SJCRH30 (cell line): ENCODE measurements around the gene GTF2A1. TPM values are rescaled to one million over a fixed set of nuclear protein-coding genes. Genes with fewer than 3 reads are reported as not detected.

Experiments
- DNase-seq, 2 experiments: peaks; one replicate each; pipeline ENCODE4 v3.0.0-alpha.2; 2015 to 2020
- H3K27ac ChIP-seq: fragments of 250-450 bp; sonication (Bioruptor Pico); 2 replicates; pipeline ENCODE4 v1.5.1; 2020; ENCODE audit warnings: mild to moderate bottlenecking, moderate library complexity
- H3K27me3 ChIP-seq: fragments of 250-450 bp; sonication (Bioruptor Pico); 2 replicates; pipeline ENCODE4 v1.5.1; 2020; ENCODE audit warnings: mild to moderate bottlenecking, moderate library complexity
- H3K36me3 ChIP-seq: fragments of 250-450 bp; sonication (Bioruptor Pico); 2 replicates; pipeline ENCODE4 v1.5.1; 2020; ENCODE audit warnings: mild to moderate bottlenecking, moderate library complexity
- H3K4me1 ChIP-seq: fragments of 250-450 bp; sonication (Bioruptor Pico); 2 replicates; pipeline ENCODE4 v1.5.1; 2020; ENCODE audit warnings: mild to moderate bottlenecking, moderate library complexity
- H3K4me3 ChIP-seq: fragments of 250-450 bp; sonication (Bioruptor Pico); 2 replicates; pipeline ENCODE4 v1.5.1; 2020; ENCODE audit warnings: mild to moderate bottlenecking, moderate library complexity
- H3K9me3 ChIP-seq: fragments of 250-450 bp; sonication (Bioruptor Pico); replicated peaks from 2 replicates; pipeline ENCODE4 v1.5.1; 2020; ENCODE audit warnings: mild to moderate bottlenecking, moderate library complexity
- total RNA-seq: library from RNA; depleted of rRNA; stranded (reverse); fragments of >200 nt; shearing (Covaris generic); gene quantifications from 2 replicates; pipeline ENCODE4 v1.2.3, GENCODE V29; 2014; rRNA removed

Gene GTF2A1
- 25.9 and 27.3 TPM in 2 replicates for total RNA-seq

DNA sequence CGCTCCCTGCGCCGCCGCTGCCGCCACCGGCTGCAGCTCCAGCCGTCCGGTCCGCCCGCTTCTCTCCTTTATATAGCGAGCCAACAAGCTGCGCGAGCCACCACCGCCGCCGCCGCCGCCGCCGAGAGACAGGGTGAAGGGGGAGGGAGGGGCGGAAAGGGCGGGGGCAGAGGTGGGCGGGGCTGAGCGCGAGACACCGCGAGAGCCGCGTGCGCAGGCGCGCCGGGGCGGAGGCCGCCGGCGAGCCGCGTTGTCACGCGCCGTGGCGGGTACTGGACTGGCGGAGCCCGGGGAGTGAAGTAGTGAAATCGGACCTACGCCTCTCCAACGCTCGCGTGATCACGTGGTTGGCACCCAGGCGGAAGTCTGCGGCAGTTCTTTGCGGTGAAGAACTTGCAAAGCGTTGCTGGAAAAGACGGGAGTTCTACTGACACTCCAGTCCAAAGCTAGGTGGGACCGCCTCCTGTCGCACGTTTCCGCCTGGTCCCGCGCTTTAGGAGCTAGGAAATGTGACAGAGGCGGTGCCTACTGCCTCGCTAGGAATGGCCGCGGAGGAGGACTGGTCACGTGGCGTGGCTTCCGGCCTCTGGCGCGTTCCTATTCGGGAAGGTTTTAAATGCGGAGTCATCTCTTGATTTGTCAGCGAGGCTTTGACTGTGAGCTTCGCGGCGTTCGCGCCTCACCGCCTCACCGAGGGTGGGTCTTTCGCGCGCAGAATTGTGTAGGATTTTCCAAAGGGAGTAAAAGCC is at the start of gene GTF2A1:
Gene GTF2A1, minus strand, starts transcription at position 130 of the 749 bp plus-strand sequence. CDS start 441 bp downstream, outside the sequence.
- Histone ChIP-seq H3K9me3 (no peaks in the 10 kb centered on the region), H3K27me3 (no peaks in the 10 kb centered on the region), H3K4me1 (peaks cover 15% of the 10 kb centered on the region), H3K27ac (peak within 1 kb of the TSS; percentile 100), H3K36me3 (peaks cover 2% of the 10 kb centered on the region), H3K4me3 (peak within 1 kb of the TSS; percentile 93)
- peak; percentile 94 for DNase-seq

DNA sequence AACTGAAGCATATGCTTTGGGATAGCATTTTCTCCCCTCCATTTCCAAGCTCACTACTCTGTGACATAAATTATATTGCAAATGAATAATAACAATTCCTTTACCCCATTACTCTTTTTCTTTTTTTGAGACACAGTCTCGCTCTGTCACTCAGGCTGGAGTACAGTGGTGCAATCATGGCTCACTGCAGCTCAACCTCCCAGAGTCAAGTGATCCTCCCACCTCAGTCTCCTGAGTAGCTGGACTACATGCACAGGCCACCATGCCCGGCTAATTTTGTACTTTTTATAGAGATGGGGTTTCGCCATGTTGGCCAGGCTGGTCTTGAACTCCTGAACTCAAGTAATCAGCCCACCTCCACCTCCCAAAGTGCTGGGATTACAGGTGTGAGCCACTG is 49.2 kb upstream of the GTF2A1 start:
- Histone ChIP-seq H3K9me3 (no peaks in the 10 kb centered on the region), H3K36me3 (no peaks in the 10 kb centered on the region), H3K4me1 (0 out of 2 replicates have a peak, but pooled peaks cover 2% of the 10 kb centered on the region), H3K27ac (no peak overlapping the region), H3K4me3 (no peak overlapping the region), H3K27me3 (no peaks in the 10 kb centered on the region)
- no peak for DNase-seq

DNA sequence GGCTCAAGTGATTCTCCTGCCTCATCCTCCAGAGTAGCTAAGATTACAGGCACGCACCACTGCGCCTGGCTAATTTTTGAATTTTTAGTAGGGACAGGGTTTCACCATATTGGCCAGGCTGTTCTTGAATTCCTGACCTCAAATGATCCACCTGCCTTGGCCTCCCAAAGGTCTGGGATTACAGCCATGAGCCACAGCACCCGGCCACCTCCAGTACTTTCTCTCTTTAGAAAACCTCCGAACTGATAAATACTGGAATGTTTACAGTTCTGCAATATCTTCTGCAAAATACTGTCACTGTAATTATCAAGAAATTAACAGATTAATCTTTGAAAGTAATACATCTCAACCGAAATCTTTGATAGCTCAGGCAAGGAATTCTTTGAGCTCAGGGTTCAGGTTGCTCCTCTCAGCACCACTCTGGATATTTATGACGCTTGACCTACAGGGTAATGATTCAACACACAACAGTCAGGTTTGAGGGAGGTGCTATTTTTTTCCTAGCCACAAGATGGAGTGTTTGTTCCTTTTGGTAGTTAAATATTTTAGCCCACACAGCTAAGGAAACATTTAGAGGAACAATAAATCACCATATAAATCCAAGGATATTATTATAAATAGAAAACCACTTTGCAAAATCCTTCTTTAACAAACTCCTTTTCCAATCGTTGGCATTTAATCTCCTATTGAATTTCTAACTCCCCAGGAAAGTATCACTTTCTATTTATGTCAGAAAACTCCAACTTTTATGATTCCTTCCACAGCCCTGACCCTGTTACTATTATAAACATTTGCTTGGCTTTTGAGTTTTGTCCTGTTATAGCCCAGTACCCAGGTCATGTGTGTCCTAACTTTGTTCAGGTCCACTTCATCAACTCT is 48.6 kb upstream of the GTF2A1 start:
- Histone ChIP-seq H3K4me3 (no peak overlapping the region), H3K36me3 (no peaks in the 10 kb centered on the region), H3K4me1 (0 out of 2 replicates have a peak, but pooled peaks cover 2% of the 10 kb centered on the region), H3K9me3 (no peaks in the 10 kb centered on the region), H3K27me3 (no peaks in the 10 kb centered on the region), H3K27ac (no peak overlapping the region)
- peak; percentile 17 to 76 for DNase-seq

DNA sequence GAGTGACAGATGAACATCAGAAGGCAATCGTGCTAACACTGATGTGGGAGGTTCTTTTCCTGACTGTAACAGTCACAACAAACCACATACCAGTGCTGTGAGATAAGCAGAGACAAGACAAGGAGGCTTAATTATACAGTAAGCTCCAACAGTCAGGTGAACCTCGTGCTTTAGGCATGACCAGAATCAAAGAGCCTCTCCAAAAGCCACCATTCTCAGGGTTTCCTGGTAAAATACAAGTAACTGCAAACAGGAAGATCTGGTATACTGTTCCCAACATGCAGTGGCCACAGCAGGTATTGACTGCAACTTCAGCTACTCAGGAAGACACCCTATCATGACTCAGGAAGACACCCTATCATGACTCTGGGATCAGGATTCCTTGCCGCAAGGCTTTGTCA is 47.3 kb upstream of the GTF2A1 start:
- Histone ChIP-seq H3K9me3 (no peaks in the 10 kb centered on the region), H3K4me1 (0 out of 2 replicates have a peak, but pooled peaks cover 2% of the 10 kb centered on the region), H3K4me3 (no peak overlapping the region), H3K27ac (no peak overlapping the region), H3K36me3 (no peaks in the 10 kb centered on the region), H3K27me3 (no peaks in the 10 kb centered on the region)
- DNase-seq: no peak

DNA sequence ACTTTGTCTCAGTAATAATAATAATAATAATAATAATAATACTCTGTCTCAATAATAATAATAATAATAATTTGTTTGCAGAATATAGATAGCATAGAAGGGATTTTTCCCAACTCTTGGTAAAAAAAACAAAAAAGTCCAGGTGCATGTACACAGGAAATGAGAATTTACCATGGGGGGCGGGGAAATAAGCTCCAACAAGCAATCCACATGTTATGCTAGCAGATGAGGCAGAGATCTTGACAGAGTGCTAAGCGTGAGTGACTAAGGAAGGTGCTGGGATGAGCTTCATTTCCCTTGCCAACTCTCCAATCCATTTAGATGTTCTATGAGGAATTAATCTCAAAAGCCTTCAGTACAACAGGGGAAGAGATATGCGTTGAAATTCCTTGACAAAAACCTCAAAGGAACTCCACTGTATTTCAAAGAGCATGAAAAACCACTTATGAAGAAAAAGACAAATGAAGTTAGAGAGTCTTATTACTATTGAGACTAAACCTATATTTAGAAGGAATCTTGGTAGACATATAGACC is 44.9 kb upstream of the GTF2A1 start:
- no peaks in the 10 kb centered on the region for H3K9me3 ChIP-seq
- peaks cover 2% of the 10 kb centered on the region; the same call in 1 of the 2 replicates for H3K4me1 ChIP-seq
- no peaks in the 10 kb centered on the region for H3K27me3 ChIP-seq
- H3K4me3 ChIP-seq: no peak overlapping the region
- H3K36me3 ChIP-seq: no peaks in the 10 kb centered on the region
- H3K27ac ChIP-seq: no peak overlapping the region
- no peak for DNase-seq

DNA sequence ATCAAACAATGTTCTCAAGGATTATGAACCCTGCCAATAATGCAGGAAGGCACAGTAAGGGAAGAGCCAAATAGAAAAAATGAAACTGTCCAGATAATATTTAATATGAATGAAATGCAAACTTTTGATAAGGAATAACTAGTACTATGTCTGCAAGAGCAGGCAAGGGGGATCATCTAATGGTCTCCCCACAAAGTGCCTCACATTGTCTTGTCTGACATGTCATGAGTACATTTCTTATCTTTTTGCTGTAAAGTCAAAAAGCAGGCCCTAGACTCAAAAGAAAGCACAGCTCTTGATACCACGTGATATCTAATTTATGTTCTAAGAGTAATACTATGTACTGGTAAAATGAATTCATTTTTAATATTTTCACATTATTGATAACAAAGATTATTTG is 43.9 kb upstream of the GTF2A1 start:
- H3K4me1 ChIP-seq: peaks cover under 1% of the 10 kb centered on the region; the same call in 1 of the 2 replicates
- H3K36me3 ChIP-seq: no peaks in the 10 kb centered on the region
- no peaks in the 10 kb centered on the region for H3K27me3 ChIP-seq
- no peak overlapping the region for H3K27ac ChIP-seq
- no peak overlapping the region for H3K4me3 ChIP-seq
- no peaks in the 10 kb centered on the region for H3K9me3 ChIP-seq
- DNase-seq: no peak

DNA sequence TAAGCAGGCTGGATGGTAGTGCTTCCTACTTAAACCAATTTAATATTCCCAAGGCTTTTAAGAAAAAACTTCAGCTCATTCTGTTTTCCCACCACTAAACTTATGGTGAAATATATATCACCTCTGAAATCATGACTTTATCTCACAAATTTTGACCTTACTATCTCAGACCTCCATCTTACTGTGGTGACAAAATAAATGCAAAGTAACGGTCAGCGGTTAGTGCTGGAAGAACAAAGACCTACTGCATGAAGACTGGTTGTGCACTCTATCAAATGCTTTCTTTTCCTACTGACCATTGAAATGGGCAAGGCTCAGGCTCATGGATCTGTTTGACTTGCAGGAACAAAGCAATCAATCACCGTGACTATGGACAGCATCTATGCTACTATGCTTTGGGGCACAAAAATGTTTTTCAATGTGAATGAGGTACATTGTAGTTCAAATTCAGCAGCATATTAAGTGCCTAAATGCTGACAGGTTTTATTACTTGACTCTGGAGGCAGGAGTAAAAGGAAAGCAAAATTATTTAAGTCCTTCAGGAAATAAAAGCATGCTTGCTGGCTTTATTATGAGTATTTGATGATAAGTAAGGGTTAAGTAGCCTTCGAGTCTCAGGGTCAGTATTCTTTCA is 43.1 kb upstream of the GTF2A1 start:
- Histone ChIP-seq H3K4me1 (no peaks in the 10 kb centered on the region; the same call in 1 of the 2 replicates), H3K27me3 (no peaks in the 10 kb centered on the region), H3K36me3 (no peaks in the 10 kb centered on the region), H3K4me3 (no peak overlapping the region), H3K9me3 (no peaks in the 10 kb centered on the region), H3K27ac (no peak overlapping the region)
- DNase-seq: no peak

DNA sequence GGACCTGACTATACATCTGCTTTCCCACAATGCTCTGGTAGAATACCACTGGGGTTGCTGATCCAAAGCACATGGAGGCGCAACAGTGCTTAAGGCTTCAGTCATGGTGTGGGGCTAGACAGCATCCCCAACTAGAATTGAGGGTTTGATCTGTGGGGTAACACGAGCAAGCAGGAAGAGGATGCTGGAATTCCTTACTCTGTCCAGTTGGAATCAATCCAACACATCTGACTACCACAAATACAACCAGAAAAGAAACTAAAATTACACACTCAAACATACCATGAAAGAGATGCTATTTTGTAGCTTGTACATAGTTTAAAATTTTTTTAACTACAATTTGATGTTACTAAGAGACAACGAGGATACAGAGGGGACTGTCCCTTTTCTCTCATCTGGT is 40.4 kb upstream of the GTF2A1 start:
- Histone ChIP-seq H3K4me3 (no peak overlapping the region), H3K4me1 (no peaks in the 10 kb centered on the region; the same call in 1 of the 2 replicates), H3K27ac (no peak overlapping the region), H3K27me3 (no peaks in the 10 kb centered on the region), H3K9me3 (no peaks in the 10 kb centered on the region), H3K36me3 (no peaks in the 10 kb centered on the region)
- peak in 1 of 2 experiments; percentile 14 for DNase-seq

DNA sequence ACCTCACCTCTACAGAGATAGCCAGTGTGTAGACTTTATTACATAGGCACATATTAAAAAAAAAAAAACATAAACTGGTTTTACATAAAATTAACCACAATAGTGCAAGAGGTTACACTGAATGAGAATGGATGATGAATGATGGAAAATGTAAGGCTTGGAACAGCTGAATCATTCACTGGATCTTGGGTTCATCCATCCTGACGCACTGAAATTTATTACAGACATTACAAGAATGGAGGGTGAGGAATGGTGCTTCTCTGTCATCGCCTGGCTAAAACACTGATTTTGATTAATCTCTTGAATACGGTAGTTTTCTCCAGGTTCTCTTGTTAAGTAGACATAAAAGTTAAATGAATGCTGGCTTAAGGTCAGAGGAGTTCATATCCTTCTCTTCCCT is 40.0 kb upstream of the GTF2A1 start:
- Histone ChIP-seq H3K27ac (no peak overlapping the region), H3K27me3 (no peaks in the 10 kb centered on the region), H3K9me3 (no peaks in the 10 kb centered on the region), H3K4me1 (no peaks in the 10 kb centered on the region; the same call in 1 of the 2 replicates), H3K36me3 (no peaks in the 10 kb centered on the region), H3K4me3 (no peak overlapping the region)
- DNase-seq: no peak

DNA sequence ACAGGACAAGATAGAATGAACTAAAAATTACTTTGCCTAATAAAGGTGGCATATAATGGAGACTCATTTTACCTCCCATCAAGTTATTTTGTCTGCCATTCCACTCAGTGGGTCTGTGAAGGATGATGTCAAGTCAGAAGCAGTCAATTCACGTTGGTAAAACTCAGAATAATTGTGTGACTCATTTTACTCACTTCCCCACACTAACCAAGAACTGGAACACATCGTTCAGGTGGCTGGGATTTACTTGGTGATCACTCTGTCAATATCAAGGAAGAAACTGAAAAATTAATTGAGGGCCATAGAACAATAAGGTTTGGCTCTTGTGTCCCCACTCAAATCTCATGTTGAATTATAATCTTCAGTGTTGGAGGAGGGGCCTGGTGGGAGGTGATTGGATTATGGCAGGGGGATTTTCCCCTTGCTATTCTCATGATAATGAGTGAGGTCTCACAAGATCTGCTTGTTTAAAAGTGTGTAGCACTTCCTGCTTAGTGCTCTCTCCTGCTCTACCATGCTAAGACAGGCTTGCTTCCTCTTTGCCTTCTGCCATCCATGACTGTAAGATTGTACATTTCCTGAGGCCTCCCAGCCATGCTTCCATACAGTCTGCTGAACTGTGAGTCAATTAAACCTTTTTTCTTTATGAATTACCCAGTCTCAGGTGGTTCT is 35.7 kb upstream of the GTF2A1 start:
- Histone ChIP-seq H3K27ac (no peak overlapping the region), H3K36me3 (no peaks in the 10 kb centered on the region), H3K9me3 (no peaks in the 10 kb centered on the region), H3K4me3 (no peak overlapping the region), H3K4me1 (no peaks in the 10 kb centered on the region; the same call in 1 of the 2 replicates), H3K27me3 (no peaks in the 10 kb centered on the region)
- DNase-seq: no peak

DNA sequence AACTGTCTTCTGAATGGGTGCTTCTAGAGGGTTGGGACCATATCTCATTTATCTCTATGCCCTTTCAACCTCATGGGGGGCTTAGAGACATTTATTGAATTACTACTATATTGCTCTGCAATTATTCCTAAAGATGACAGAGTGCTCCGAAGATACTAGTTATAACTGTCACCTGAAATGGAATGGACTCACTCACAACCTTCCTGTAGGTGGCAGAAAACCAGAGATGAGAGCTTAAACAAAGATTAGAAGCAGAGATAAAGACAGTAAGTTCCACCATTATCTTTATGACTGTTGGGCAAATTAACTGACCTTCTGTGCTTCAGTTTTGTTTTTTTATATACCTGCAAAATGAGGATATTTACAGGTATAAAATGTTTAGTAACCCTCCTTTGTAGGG is 31.5 kb upstream of the GTF2A1 start:
- no peak overlapping the region for H3K27ac ChIP-seq
- 0 out of 2 replicates have a peak, but pooled peaks cover 2% of the 10 kb centered on the region for H3K4me1 ChIP-seq
- no peak overlapping the region for H3K4me3 ChIP-seq
- no peaks in the 10 kb centered on the region for H3K36me3 ChIP-seq
- H3K27me3 ChIP-seq: no peaks in the 10 kb centered on the region
- no peaks in the 10 kb centered on the region for H3K9me3 ChIP-seq
- no peak for DNase-seq

DNA sequence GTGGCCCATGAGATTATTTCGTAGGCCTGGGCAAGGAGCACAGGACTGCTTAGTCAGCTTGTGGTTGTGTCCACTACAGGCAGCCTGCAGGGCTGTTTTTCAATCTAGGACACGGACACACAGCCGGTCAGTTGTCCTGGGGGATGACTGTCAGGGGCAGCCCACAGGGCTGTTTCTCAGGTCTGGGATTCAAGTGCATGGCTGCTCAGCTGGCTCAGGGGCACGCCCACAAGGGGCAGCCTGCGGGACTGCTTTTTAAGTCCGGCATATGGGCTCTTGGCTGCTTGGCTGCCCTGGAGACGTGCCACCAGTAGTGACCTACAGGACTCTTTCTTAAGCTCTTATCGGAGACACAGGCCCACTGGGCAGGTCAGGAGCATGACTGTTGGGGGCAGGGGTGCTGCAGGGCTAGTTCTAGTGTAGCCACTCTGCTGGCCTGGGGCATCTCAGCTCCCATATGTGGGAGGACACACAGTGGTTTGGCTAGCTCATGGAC is 26.6 kb upstream of the GTF2A1 start:
- no peak overlapping the region for H3K27ac ChIP-seq
- no peaks in the 10 kb centered on the region for H3K27me3 ChIP-seq
- DNase-seq: peak; percentile 34 to 37

DNA sequence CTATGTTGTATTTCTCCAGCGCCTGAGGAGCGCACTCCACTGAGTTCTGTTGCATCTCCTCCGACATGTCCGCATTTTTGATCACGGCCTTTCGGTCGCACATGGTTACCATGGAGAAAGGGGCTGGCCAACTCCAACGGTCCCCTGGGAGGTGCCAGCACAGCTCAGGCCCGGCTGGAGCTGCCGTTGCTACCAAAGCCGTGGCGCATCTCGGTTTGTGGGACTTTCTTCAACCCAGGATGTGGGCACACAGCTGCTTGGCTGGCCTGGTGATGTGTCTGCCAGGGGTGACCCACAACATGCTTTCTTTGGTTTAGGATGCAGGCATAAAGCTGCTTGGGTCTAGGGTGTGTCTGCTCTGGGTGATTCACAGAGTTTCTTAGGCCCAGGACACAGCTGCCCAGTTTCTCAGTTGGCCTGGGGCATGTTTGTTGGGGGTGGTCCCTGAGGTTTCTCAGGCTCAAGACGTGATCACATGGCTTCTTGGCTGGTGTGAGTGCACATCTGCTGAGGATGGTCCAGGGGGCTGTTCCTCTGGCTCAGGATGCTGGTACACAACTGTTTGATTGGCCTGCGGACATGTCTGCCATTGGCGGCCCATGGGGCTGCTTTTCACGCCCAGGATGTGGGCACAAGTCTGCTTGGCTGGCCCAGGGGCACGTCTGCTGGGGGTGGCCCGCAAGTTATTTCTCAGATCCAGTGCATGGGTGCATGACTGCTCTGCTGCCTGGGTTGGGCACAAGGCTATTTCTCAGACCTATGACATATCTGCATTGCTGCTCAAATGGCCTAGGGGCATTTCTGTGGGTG is 25.9 kb upstream of the GTF2A1 start:
- Histone ChIP-seq H3K4me3 (no peak overlapping the region), H3K9me3 (0 out of 2 replicates have a peak, but pooled peaks cover 3% of the 10 kb centered on the region)

More for the DNA sequence above, 26.6 kb upstream of the GTF2A1 start:
- Histone ChIP-seq H3K4me3 (no peak overlapping the region), H3K36me3 (no peaks in the 10 kb centered on the region), H3K4me1 (0 out of 2 replicates have a peak, but pooled peaks cover 4% of the 10 kb centered on the region), H3K9me3 (0 out of 2 replicates have a peak, but pooled peaks cover 3% of the 10 kb centered on the region)

More for the DNA sequence above, 25.9 kb upstream of the GTF2A1 start:
- 0 out of 2 replicates have a peak, but pooled peaks cover 4% of the 10 kb centered on the region for H3K4me1 ChIP-seq
- H3K36me3 ChIP-seq: no peaks in the 10 kb centered on the region
- DNase-seq: peak; percentile 20 to 22
- H3K27ac ChIP-seq: peak overlapping the region; percentile 34; the same call in 1 of the 2 replicates
- no peaks in the 10 kb centered on the region for H3K27me3 ChIP-seq
